SKM-1 (cell line): ENCODE measurements around the gene SGPP2.

Experiments used
- DNase-seq: peaks from one replicate; lab custom pipeline; 2025; ENCODE audit not compliant: unreplicated experiment; lab: John Stamatoyannopoulos, UW

Gene SGPP2

GRCh38 chr2:222523783-222524544, 99.6 kb downstream of the SGPP2 start:
- DNase-seq, result no peak

GRCh38 chr2:222525811-222526210, 101.5 kb downstream of the SGPP2 start:
- DNase-seq, result no peak

- DNase-seq, result no peak
Measured at GRCh38 chr2:222526480-222527277, 102.3 kb downstream of the SGPP2 start.

GRCh38 chr2:222532315-222532714, 108.0 kb downstream of the SGPP2 start:
- no peak for DNase-seq

GRCh38 chr2:222535477-222535876, 111.1 kb downstream of the SGPP2 start:
- no peak for DNase-seq

- no peak for DNase-seq
Measured at GRCh38 chr2:222538535-222538934, 114.2 kb downstream of the SGPP2 start.

- DNase-seq, result no peak
Measured at GRCh38 chr2:222544661-222545060, 120.3 kb downstream of the SGPP2 start.

- no peak for DNase-seq
Measured at GRCh38 chr2:222545823-222546795, 121.8 kb downstream of the SGPP2 start.

GRCh38 chr2:222547083-222547482, 122.7 kb downstream of the SGPP2 start:
- DNase-seq, result no peak

GRCh38 chr2:222548992-222549391, 124.6 kb downstream of the SGPP2 start:
- no peak for DNase-seq

- no peak for DNase-seq
Measured at GRCh38 chr2:222554517-222554916, 130.2 kb downstream of the SGPP2 start.

GRCh38 chr2:222561151-222561550, 136.8 kb downstream of the SGPP2 start:
- DNase-seq, result no peak

- DNase-seq, result peak; percentile 71
Measured at GRCh38 chr2:222561817-222562645, 137.7 kb downstream of the SGPP2 start.

- no peak for DNase-seq
Measured at GRCh38 chr2:222563106-222563718, 138.9 kb downstream of the SGPP2 start.

GRCh38 chr2:222563936-222564335, 139.6 kb downstream of the SGPP2 start:
- no peak for DNase-seq

- DNase-seq, result no peak
Measured at GRCh38 chr2:222566229-222566628, 141.9 kb downstream of the SGPP2 start.

GRCh38 chr2:222568865-222569264, 144.5 kb downstream of the SGPP2 start:
- DNase-seq, result no peak

GRCh38 chr2:222569826-222570225, 145.5 kb downstream of the SGPP2 start:
- no peak for DNase-seq

GRCh38 chr2:222572264-222572721, 147.9 kb downstream of the SGPP2 start:
- no peak for DNase-seq

- DNase-seq, result no peak
Measured at GRCh38 chr2:222572751-222573174, 148.4 kb downstream of the SGPP2 start.
